ENCODE results near the gene POLR3F. TPM values are rescaled to one million over a fixed set of nuclear protein-coding genes. Genes with fewer than 3 reads are reported as not detected.

POLR3F gene
- polyA plus RNA-seq, 3 donors, result 15.0 to 19.5 (median 17.9) TPM

Other genes starting within 250 kb of the POLR3F start
- gene ZNF133, start 178.9 kb upstream of the POLR3F start, polyA plus RNA-seq (ENCODE audit: insufficient read length in 3 of 3), result 10 to 100 TPM; 27.7 to 35.8 (median 35.1) TPM
- gene DZANK1, start 360 bp upstream of the POLR3F start, polyA plus RNA-seq (ENCODE audit: insufficient read length in 3 of 3), result 10 to 100 TPM in 2 of 3 donors, 1 to 10 TPM in 1; 5.8 to 11.5 (median 10.9) TPM
- 10 to 100 TPM; 27.7 to 30.4 (median 28.6) TPM for gene RBBP9, start 29.8 kb downstream of the POLR3F start, polyA plus RNA-seq (ENCODE audit: insufficient read length in 3 of 3)
- gene SEC23B, start 40.5 kb downstream of the POLR3F start, polyA plus RNA-seq (ENCODE audit: insufficient read length in 3 of 3), result 10 to 100 TPM; 64.8 to 69.9 (median 65.2) TPM
- gene SMIM26, start 100.0 kb downstream of the POLR3F start, polyA plus RNA-seq (ENCODE audit: insufficient read length in 3 of 3), result 10 to 100 TPM; 74.8 to 88.8 (median 79.7) TPM
- gene DTD1, start 120.7 kb downstream of the POLR3F start, polyA plus RNA-seq (ENCODE audit: insufficient read length in 3 of 3), result 10 to 100 TPM; 30.3 to 35.5 (median 34.9) TPM